SW 1271 (cell line): ENCODE results near the gene C5AR2.
"Not testable (repeated sequence)": the region's sequence is repeated elsewhere in the genome, so short reads cannot be mapped to it uniquely, and the experiment has no call there.

ENCODE experiments used
- DNase-seq, 2 experiments: peaks; one replicate each; lab custom pipeline; 2025; lab: John Stamatoyannopoulos, UW

C5AR2 gene

DNA sequence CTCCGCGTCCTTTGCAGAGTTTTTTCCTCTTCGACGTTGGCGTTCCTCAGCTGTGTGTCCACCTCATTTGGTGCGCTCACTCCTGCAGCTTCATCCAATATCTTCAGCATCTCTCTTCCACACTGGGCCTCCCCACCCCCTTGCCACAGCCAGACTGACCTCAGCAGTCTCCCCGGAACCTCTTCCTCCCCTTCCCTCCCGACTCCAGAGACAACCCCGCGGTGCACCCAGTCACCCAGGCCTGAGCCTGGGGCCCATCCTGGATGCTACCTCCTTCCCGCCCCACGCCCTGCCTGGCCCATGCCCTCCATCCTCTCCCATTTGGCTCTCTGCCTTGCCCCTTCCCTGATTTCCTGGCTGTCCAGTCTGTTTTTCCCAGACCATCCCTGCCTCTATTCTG, 8.1 kb upstream of the C5AR2 start:
- no peak for DNase-seq

DNA sequence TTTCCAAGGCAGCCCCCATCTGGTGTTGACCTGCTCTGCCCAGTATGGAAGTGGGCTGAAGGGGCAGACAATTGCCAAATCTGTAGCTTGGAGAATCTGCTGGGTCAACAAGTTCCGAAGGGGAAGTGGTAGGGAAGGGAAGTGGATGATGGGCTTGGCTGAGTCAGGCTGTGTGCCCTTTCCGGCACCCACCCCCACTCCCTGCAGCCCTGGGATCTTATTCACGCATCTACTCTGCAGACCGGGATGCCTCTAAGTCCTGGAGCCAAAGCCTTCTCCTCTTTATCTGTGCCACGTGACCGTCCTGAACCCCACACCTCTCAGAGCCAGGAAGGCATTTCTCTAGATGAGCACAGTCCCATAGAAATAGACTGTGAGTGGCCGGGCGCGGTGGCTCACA, 7.5 kb upstream of the C5AR2 start:
- no peak for DNase-seq

DNA sequence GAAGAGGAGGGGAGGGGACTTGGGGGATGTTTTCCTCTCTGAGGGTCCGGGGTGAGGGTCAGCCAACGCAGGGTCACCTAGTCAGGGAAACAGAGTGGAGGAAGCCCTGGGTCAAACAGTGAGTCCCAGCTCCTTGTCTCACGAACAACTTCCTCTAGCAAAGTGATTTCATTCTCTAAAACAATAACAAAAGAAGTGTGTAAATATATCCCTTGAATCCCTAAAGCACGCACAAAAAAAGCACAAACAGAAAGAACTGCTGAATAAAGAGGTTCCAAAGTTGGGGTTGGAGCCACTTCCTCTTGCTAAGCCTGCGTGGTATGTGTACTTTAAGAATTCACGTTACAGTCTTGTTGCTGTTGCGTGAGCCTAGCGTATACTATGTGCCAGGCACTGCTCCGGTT, 1.5 kb upstream of the C5AR2 start:
- DNase-seq = no peak

DNA sequence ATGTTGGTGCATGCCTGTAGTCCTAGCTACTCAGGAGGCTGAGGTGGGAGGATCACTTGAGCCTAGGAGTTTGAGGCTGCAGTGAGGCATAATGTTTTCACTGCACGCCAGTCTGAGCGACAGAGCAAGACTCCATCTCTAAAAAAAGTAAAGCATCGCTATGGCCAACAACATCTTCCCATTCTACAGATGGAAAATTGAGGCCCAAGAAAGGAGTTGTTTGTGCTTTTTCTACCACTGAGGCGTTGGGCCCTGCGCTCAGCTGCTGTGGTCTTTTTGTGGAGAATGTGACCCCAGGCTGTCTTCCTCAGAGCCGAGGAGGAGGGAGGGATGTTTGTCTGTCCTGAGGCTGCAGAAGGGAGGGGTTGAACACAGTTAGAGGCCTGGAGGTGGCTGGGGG, 485 bp upstream of the C5AR2 start:
- no peak for DNase-seq

DNA sequence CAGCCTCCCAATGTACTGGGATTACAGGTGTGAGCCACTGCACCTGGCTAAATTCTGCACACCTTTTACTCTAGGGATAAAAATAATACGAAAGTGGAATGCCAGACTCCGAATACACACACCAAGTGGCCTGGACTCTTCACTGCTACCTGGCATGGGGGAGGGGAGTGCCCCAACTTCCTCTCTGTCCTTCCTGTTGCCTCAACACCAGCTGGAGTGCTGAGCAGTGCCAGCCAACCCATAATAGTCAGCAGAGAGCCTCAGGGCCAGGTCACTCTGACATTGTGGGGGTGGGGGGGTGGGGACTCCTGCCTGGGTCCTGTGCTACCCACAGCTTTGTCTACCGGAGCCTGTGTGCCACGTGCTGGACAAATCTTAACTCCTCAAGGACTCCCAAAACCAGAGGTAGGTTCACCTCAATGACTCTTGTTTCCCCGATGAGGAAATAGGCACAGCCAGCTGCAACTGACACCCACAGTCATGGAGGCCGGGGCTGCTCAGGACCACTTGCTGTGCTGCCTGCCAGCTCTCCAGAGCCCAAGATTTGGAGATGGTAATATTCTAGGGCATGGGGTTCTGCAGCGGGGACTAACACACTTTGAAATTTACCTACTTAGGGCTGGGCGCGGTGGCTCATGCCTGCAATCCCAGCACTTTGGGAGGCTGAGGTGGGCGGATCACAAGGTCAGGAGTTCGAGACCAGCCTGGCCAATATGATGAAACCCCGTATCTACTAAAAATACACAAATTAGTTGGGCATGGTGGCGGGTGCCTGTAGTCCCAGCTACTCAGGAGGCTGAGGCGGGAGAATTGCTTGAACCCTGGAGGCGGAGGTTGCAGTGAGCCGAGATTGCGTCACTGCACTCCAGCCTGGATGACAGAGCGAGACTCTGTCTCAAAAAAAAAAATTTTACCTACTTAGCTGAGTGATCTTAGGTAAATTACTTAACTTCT, 5.1 kb downstream of the C5AR2 start:
- DNase-seq = not testable (repeated sequence)

DNA sequence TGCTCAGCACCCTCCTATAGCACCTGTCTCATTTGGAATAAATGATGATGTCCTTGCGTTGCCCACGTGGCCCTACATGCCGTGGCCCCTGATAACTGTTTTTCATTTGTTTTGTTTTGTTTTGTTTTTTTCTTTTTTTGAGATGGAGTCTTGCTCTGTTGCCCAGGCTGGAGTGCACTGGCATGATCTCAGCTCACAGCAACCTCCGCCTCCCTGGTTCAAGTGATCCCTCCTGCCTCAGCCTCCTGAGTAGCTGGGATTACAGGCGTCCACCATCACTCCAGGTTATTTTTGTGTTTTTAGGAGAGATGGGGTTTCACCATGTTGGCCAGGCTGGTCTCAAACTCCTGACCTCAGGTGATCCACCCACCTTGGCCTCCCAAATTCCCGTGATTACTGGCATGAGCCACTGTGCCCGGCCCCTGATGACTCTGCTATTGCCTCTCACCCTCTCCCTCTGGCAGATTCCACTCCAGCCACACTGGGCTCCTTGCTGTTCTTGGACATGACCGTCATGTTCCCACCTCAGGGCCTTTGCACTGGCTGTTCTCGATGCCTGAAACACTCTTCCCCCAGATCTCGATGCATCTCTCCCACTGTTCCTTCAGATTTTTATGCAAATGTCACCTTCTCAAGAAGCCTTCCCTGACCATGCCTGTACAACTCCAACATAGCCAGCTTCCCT, 7.4 kb downstream of the C5AR2 start:
- DNase-seq = no peak

DNA sequence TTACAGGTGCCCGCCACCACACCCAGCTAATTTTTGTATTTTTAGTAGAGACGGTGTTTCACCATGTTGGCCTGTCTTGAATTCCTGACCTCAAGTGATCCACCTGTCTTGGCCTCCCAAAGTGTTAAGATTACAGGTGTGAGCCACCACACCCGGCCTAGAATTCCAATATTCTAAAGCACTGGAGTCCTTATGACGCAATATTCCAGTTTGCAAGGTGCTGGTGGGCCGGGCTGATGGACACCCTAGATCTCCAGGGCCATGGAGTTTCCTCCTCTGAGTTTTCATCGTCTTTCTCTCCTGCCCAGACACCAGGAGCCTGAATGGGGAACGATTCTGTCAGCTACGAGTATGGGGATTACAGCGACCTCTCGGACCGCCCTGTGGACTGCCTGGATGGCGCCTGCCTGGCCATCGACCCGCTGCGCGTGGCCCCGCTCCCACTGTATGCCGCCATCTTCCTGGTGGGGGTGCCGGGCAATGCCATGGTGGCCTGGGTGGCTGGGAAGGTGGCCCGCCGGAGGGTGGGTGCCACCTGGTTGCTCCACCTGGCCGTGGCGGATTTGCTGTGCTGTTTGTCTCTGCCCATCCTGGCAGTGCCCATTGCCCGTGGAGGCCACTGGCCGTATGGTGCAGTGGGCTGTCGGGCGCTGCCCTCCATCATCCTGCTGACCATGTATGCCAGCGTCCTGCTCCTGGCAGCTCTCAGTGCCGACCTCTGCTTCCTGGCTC, 8.7 kb downstream of the C5AR2 start:
- no peak for DNase-seq

DNA sequence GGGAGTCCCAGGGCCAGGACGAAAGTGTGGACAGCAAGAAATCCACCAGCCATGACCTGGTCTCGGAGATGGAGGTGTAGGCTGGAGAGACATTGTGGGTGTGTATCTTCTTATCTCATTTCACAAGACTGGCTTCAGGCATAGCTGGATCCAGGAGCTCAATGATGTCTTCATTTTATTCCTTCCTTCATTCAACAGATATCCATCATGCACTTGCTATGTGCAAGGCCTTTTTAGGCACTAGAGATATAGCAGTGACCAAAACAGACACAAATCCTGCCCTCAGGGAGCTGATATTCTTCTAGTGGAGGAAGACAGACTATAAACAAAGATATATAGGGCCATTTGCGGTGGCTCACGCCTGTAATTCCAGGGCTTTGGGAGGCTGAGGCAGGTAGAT, 9.8 kb downstream of the C5AR2 start:
- DNase-seq = no peak

DNA sequence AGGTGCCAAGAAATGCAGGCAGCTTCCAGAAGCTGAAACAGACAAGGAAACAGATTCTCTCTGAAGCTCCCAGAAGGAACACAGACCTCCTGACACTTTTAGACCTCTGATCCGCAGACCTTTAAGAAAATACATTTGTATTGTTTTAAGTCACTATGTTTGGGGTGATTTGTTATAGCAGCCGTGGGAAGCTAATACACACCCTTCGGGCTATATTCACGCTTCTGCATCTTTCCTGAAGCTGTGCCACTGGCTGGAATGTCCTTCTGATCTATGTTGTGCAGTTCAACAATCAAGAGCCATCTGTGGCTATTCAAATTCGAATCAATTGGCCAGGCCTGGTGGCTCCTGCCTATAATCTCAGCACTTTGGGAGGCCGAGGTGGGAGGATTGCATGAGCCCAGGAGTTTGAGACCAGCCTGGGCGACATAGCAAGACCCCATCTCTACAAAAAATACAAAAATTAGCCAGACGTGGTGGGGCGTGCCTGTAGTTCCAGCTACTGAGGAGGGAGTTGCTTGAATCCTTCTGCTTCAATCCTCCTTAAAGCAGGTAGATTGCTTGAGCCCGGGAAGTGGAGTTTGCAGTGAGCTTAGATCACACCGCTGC, 11.3 kb downstream of the C5AR2 start:
- no peak for DNase-seq

DNA sequence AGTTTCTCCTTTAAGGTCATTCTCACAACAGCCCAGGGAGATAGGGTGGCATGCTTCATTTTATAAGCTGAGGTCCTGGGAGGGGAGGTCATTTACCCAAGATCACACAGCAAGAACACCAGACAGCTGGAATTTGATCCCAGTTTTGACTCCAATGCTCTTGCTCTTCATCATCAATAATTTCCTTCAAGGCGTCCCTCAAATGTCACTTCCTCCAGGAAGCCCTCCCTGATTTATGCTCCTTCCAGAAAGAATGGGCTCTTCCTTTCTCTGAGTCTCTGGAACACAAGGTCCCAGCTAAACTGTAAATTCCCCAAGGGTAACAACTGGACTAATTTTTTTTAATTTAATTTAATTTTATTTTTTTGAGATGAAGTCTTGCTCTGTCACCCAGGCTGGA, 12.4 kb downstream of the C5AR2 start:
- DNase-seq = no peak

DNA sequence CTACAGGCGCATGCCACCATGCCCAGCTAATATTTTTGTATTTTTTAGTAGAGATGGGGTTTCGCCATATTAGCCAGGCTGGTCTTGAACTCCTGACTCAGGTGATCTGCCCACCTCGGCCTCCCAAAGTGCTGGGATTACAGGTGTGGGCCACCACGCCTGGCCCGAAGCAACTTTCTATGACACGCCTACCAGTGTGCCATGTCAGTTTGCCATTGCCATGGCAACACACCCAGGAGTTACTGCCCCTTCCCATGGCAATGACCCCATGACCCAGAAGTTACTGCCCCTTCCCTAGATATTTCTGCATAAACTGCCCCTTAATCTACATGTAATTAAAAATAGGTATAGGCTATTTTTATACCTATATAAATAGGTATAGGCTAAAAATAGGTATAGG, 14.0 kb downstream of the C5AR2 start:
- not testable (repeated sequence) for DNase-seq

DNA sequence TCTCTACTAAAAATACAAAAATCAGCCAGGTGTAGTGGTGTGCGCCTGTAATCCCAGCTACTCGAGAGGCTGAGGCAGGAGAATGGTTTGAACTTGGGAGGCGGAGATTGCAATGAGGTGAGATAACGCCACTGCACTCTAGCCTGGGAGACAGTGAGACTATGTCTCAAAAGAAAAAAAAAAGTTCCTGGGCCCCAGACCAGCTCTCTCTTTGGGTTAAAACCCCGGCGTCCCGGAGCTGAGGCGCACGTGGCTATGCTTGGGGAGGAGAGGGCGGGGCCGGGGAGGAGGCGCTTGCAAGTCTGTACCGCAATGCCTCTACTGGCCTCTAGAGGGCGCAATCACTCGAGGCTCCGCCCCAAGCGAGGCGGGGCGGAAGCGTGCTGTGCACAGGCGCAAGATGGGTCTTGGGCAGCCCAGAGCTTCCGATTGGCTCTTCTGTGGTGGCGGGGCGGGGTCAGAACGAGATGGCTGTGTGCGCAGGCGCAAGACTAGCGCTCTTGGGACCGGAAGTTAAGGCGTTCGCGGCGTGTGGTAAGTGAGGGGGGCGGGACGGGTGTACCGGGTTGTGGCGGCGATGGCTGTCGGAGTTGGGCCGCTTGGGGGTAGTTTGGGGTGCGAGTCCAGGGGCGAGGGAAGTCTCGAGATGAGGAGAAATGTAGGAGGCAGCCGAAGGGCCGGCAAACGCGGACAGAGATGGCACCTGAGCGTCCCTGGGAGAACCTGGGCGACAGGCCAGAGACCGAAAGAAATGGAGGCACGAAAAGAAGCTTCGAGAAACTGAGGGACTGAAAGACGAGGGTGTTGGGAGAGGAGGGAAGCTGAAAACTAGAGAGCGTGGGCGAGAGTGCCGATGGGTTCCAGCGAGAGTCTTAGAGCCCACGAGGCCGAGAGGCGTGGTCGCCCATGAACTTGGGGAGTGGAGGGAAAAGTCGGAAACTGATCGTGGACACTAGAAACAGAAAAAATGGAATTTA, 17.1 kb downstream of the C5AR2 start, which contains the start of gene DHX34:
Gene DHX34, plus strand, starts transcription at position 497 of the 977 bp plus-strand sequence. CDS start 3,716 bp downstream, outside the sequence.
- peak; percentile 83 to 95 for DNase-seq

DNA sequence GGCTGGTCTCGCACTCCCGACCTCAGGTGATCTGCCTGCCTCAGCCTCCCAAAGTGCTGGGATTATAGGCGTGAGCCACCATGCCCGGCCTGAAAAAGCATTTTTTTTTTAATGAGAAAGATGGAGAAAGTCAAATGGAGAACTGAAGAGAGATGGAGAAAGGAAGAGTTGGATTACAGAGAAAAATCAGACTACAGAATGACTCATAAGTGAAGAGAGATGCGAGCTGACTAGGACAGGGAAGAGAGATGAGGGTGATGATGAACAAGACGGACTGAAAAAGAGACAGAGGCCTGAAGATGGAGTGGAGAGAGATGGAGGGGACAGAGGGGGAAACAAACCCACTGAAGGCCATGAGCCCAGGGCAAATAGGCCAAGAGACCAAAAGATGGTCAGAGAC, 18.7 kb downstream of the C5AR2 start:
- DNase-seq = no peak

DNA sequence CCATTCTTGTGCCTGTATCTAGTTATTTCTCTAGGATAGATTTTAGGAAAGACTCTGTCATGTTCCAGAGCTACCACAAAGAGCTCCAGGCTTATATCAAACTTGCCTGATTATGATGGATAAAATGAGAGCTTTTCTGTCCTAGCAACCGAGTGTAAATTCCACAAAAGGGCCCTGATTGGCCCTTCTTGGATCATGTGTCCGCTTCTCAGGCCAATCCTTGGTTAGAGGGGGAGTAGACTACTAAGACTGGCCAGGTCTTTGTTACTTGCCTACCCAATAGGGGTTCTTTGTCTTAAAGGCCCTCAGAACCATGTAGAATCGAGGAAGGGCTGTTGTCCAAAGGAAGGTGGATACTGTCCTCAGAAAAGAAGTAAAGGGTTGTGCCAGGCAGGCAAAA, 19.6 kb downstream of the C5AR2 start:
- peak in 1 of 2 experiments; percentile 40 for DNase-seq

DNA sequence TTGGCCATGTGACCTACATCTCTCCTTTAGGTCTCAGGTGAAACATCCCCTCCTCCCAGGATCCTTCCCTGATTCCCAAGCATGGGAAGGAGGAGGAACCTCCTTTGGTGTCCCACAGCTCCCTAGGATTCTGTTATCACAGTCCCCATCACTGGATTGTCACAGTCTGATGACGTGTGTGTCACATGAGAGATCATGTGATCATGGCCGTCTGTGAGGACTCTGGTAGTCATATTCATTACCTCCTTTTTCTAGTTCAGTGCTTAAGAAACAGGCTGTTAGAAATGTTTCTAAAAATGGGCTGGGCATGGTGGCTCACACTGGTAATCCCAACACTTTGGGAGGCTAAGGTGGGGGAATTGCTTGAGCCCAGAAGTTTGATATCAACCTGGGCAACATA, 20.1 kb downstream of the C5AR2 start:
- DNase-seq = no peak

DNA sequence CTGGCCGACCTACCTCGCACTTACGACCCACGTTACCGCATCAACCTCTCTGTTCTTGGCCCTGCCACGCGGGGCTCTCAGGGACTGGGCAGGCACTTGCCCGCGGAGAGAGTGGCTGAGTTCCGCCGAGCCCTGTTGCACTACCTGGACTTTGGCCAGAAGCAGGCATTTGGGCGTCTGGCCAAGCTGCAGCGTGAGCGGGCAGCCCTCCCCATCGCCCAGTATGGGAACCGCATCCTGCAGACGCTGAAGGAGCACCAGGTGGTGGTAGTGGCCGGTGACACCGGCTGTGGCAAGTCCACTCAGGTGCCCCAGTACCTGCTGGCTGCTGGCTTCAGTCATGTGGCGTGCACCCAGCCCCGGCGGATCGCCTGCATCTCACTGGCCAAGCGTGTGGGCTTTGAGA, 21.3 kb downstream of the C5AR2 start:
- no peak for DNase-seq

DNA sequence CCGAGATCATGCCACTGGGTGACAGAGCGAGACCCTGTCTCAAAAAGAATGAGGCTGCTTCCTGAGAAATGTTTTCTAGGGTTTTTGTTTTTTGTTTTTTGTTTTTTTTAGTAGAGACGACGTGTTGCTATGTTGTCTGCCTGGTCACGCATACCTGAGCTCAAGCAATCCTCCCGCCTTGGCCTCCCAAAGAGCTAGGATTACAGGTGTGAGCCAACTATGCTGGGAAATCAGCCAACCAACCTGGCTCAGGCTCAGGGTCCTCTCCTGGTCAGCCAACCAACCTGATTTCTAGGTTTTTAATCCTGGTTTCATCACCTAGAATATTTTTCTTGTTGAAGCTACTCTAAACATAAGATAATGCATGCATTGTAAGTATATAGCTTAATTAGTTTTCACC, 24.9 kb downstream of the C5AR2 start:
- DNase-seq = no peak

DNA sequence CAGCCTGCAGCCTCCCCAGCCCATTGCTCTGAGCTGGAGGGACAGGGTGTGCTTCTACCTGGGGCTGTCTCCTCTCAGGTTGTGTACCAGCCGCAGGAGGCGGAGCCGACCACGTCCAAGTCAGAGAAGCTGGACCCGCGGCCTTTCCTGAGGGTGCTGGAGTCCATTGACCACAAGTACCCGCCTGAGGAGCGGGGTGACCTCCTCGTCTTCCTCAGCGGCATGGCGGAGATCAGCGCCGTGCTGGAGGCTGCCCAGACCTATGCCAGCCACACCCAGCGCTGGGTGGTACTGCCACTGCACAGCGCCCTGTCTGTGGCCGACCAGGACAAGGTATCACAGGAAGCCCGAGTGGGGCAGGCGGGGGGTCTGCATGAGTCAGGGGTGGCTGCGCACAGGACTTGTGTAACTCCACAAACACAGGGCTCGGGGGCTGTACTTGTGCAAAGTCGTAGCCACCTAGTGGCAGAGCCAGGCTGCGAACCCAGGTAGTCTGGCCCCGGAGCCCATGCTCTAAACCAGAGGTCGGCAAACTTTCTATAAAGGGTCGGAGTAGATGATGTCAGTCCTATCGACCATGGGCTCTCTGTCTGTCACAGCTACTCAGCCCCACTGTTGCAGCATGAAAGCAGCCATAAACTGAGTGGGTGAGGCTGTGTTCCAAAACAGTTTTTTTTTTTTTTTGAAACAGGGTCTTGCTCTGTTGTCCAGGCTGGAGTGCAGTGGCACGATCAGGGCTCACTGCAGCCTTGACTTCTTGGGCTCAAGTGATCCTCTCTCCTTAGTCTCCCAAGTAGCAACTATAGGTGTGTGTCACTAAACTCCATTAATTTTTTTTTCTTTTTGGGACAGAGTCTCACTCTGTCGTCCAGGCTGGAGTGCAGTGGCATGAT, 26.1 kb downstream of the C5AR2 start:
- no peak for DNase-seq

DNA sequence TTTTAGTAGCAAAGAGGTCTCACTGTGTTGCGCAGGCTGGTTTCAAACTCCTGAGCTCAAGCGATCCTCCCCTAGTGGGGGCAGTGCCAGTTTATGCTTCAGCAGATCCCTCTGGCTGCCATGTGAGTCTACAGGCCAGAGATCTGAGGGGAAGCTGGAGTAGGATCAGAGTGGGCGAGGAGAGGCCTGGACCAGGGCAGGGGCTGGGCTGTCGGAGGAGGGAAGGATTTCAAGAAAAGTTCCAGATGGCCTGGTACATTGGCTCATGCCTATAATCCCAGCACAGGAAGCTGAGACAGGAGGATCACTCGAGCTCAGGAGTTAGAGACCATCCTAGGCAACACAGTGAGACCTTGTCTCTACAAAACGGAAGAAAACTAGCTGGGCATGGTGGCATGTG, 27.0 kb downstream of the C5AR2 start:
- DNase-seq = no peak

DNA sequence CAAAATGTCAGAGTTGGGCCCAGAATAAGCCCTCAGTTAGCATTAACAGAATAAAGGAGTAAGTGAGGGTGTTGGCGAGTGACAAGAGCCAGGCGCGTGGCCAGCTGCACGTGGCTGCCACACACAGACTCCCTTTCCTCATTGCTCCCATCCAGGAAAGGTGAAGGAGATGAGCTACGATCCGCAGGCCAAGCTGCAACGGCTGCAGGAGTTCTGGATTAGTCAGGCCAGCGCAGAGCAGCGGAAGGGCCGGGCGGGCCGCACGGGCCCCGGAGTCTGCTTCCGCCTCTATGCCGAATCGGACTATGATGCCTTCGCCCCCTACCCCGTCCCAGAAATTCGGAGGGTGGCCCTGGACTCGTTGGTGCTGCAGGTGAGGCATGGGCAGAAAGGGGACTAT, 30.3 kb downstream of the C5AR2 start:
- DNase-seq = no peak
